ENCODE data around the gene IBA57. TPM values are rescaled to one million over a fixed set of nuclear protein-coding genes. Genes with fewer than 3 reads are reported as not detected.
A peak's percentile ranks its signal among the peaks of the same experiment; 100 is the strongest.
"Not testable (repeated sequence)": the region's sequence is repeated elsewhere in the genome, so short reads cannot be mapped to it uniquely, and the experiment has no call there.

Gene IBA57
- total and polyA plus RNA-seq, 5 experiments from 2014 or later, result 3.3 to 12.3 (median 4.2) TPM

GRCh38 chr1:228168563-228169270 lies 3.1 kb downstream of the IBA57 start:
- DNase-seq, result no peak
- H3K36me3 Mint-ChIP-seq, result peaks cover 0 to 7% (median 0%) of the 10 kb centered on the region in 3 donors
- peaks cover 29 to 58% (median 47%) of the 10 kb centered on the region in 4 donors for H3K4me1 Mint-ChIP-seq
- no peaks in the 10 kb centered on the region for H3K27me3 Mint-ChIP-seq
- POLR2A ChIA-PET, result interaction anchor here (0.9 to 8.4 kb wide), 4 partner anchors 10 to 237 kb away, joined by 3 to 128 read pairs (median 4); partner anchors contain the start of gene GUK1
- peak overlapping the region in 3 of 10 donors; percentile 9 to 45 (median 34) for H3K4me3 Mint-ChIP-seq
- ATAC-seq, result no peak
- H3K27ac Mint-ChIP-seq, result peak overlapping the region in 7 of 10 donors; percentile 55 to 96 (median 80)
- no peaks in the 10 kb centered on the region for H3K9me3 Mint-ChIP-seq

- Mint-ChIP-seq H3K27me3 (no peaks in the 10 kb centered on the region), H3K36me3 (peaks cover 0 to 7% (median 0%) of the 10 kb centered on the region in 3 donors), H3K27ac (peak overlapping the region in 5 of 10 donors; percentile 8 to 96 (median 42)), H3K4me3 (no peak overlapping the region), H3K9me3 (no peaks in the 10 kb centered on the region), H3K4me1 (peaks cover 23 to 51% (median 41%) of the 10 kb centered on the region in 4 donors)
- DNase-seq (no peak), ATAC-seq (no peak)
- POLR2A ChIA-PET, result no interaction called here
These were observed 3.7 kb downstream of the IBA57 start for GRCh38 chr1:228169345-228169744.

GRCh38 chr1:228170666-228171065 lies 5.1 kb downstream of the IBA57 start:
- POLR2A ChIA-PET, result interaction anchor here (1.0 kb wide), 1 partner anchor 30 kb away, joined by 3 read pairs; the partner anchor contains the start of gene GUK1
- ATAC-seq (no peak), DNase-seq (no peak)
- no peaks in the 10 kb centered on the region for H3K27me3 Mint-ChIP-seq
- peak overlapping the region in 4 of 10 donors; percentile 6 to 87 (median 66) for H3K27ac Mint-ChIP-seq
- H3K36me3 Mint-ChIP-seq, result peaks cover 0 to 7% (median 0%) of the 10 kb centered on the region in 3 donors
- H3K9me3 Mint-ChIP-seq, result no peaks in the 10 kb centered on the region
- H3K4me1 Mint-ChIP-seq, result peaks cover 17 to 43% (median 31%) of the 10 kb centered on the region in 4 donors
- H3K4me3 Mint-ChIP-seq, result no peak overlapping the region

GRCh38 chr1:228171221-228171891 lies 5.8 kb downstream of the IBA57 start:
- H3K27ac Mint-ChIP-seq, result peak overlapping the region in 1 of 10 donors; percentile 18
- POLR2A ChIA-PET, result interaction anchor here (0.9 kb wide), 1 partner anchor 31 kb away, joined by 3 read pairs; the partner anchor contains the start of gene GUK1
- no peaks in the 10 kb centered on the region for H3K9me3 Mint-ChIP-seq
- no peak for DNase-seq
- no peak overlapping the region for H3K4me3 Mint-ChIP-seq
- H3K36me3 Mint-ChIP-seq, result peaks cover 0 to 7% (median 0%) of the 10 kb centered on the region in 3 donors
- ATAC-seq, result no peak
- H3K4me1 Mint-ChIP-seq, result peaks cover 17 to 43% (median 31%) of the 10 kb centered on the region in 4 donors
- H3K27me3 Mint-ChIP-seq, result no peaks in the 10 kb centered on the region

- DNase-seq (no peak), ATAC-seq (no peak)
- no peaks in the 10 kb centered on the region for H3K9me3 Mint-ChIP-seq
- peaks cover 0 to 9% (median 0%) of the 10 kb centered on the region in 3 donors for H3K36me3 Mint-ChIP-seq
- peak overlapping the region in 5 of 10 donors; percentile 31 to 86 (median 61) for H3K27ac Mint-ChIP-seq
- H3K4me1 Mint-ChIP-seq, result peaks cover 13 to 33% (median 21%) of the 10 kb centered on the region in 4 donors
- no peaks in the 10 kb centered on the region for H3K27me3 Mint-ChIP-seq
- H3K4me3 Mint-ChIP-seq, result no peak overlapping the region
- POLR2A ChIA-PET, result interaction anchor here (0.9 kb wide), 1 partner anchor 66 kb away, joined by 3 read pairs; no protein-coding TSS in a partner anchor
These were observed 7.3 kb downstream of the IBA57 start for GRCh38 chr1:228172591-228173527.

- H3K4me3 Mint-ChIP-seq, POLR2A ChIA-PET, H3K27me3 Mint-ChIP-seq, H3K9me3 Mint-ChIP-seq: not testable (repeated sequence)
- Mint-ChIP-seq H3K36me3 (peaks cover 0 to 13% (median 0%) of the 10 kb centered on the region in 3 donors), H3K4me1 (peaks cover 12 to 24% (median 18%) of the 10 kb centered on the region in 4 donors), H3K27ac (peak overlapping the region in 2 of 10 donors; percentile 22 to 87)
- peak; percentile 39 to 68 for ATAC-seq
- peak in 5 of 10 donors; percentile 33 to 52 (median 37) for DNase-seq
These were observed 8.2 kb downstream of the IBA57 start for GRCh38 chr1:228173528-228174481.

GRCh38 chr1:228174482-228175315 lies 9.1 kb downstream of the IBA57 start:
- H3K4me3 Mint-ChIP-seq, result no peak overlapping the region
- peaks cover 0 to 9% (median 0%) of the 10 kb centered on the region in 3 donors for H3K36me3 Mint-ChIP-seq
- H3K4me1 Mint-ChIP-seq, result peaks cover 6 to 16% (median 14%) of the 10 kb centered on the region in 4 donors
- peak; percentile 19 to 65 for ATAC-seq
- DNase-seq, result peak in 4 of 10 donors; percentile 37 to 54 (median 48)
- H3K27ac Mint-ChIP-seq, result peak overlapping the region in 1 of 10 donors; percentile 40
- no peaks in the 10 kb centered on the region for H3K9me3 Mint-ChIP-seq
- no peaks in the 10 kb centered on the region for H3K27me3 Mint-ChIP-seq
- POLR2A ChIA-PET, result no interaction called here

- Mint-ChIP-seq H3K9me3 (no peaks in the 10 kb centered on the region), H3K27me3 (no peaks in the 10 kb centered on the region), H3K27ac (peak overlapping the region in 1 of 10 donors; percentile 88), H3K4me3 (no peak overlapping the region), H3K4me1 (peaks cover 6 to 15% (median 15%) of the 10 kb centered on the region in 4 donors), H3K36me3 (peaks cover 0 to 8% (median 0%) of the 10 kb centered on the region in 3 donors)
- ATAC-seq, result no peak
- no peak for DNase-seq
- POLR2A ChIA-PET, result no interaction called here
These were observed 9.9 kb downstream of the IBA57 start for GRCh38 chr1:228175316-228176023.

- no peak for ATAC-seq
- Mint-ChIP-seq H3K27me3 (no peaks in the 10 kb centered on the region), H3K4me1 (peaks cover 6 to 15% (median 14%) of the 10 kb centered on the region in 4 donors), H3K9me3 (no peaks in the 10 kb centered on the region), H3K4me3 (no peak overlapping the region), H3K27ac (peak overlapping the region in 1 of 10 donors; percentile 88), H3K36me3 (peaks cover 0 to 8% (median 0%) of the 10 kb centered on the region in 3 donors)
- POLR2A ChIA-PET, result no interaction called here
- no peak for DNase-seq
These were observed 10.4 kb downstream of the IBA57 start for GRCh38 chr1:228176024-228176395.

- DNase-seq, result no peak
- Mint-ChIP-seq H3K36me3 (peaks cover 0 to 8% (median 0%) of the 10 kb centered on the region in 3 donors), H3K27ac (no peak overlapping the region), H3K4me3 (no peak overlapping the region), H3K9me3 (no peaks in the 10 kb centered on the region), H3K4me1 (peaks cover 6 to 14% (median 12%) of the 10 kb centered on the region in 4 donors), H3K27me3 (no peaks in the 10 kb centered on the region)
- POLR2A ChIA-PET, result no interaction called here
- no peak for ATAC-seq
These were observed 11.0 kb downstream of the IBA57 start for GRCh38 chr1:228176461-228177182.

Data from naive thymus-derived CD8-positive, alpha-beta T cell (primary cell).